Measurements from ENCODE around the gene MYO9B. TPM values are rescaled to one million over a fixed set of nuclear protein-coding genes. Genes with fewer than 3 reads are reported as not detected.

MYO9B gene
- total RNA-seq, 3 donors from 2014 or later (not counting 1 experiment from before 2014, with no cell fraction given) = 321 to 378 (median 365) TPM

GRCh38 chr19:17145546-17146497, 70.2 kb downstream of the MYO9B start:
- TF ChIP-seq CTCF (IDR thresholded peaks at IDR 0.05) = no peak
- peak in 1 of 3 donors; percentile 53 for ATAC-seq

DNA sequence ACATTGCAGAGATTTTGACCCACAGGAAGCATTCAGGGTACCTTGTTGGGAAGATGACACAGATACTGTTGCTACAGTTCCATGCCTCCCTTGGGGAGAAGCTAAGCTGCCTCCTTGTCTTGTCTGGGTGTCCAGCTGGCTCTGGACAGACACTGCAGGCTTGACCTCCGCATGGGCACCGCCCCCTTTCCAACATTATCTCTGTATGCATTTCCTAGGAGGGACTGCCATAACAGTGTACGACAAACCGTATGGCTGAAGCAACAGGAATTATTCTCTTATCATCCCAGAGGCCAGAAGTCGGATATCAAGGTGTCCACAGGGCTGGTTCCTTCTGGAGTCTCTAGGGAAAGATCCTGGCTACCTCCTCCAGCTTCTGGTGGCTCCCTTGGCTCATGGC, 72.6 kb downstream of the MYO9B start:
- intact Hi-C loops (cut with micrococcal nuclease) = no loop called here
- peaks cover 46% of the 10 kb centered on the region for H3K36me3 ChIP-seq (ENCODE audit: control insufficient read depth, insufficient read depth, low read length)

More at GRCh38 chr19:17145546-17146497, 70.2 kb downstream of the MYO9B start:
- intact Hi-C loops (cut with micrococcal nuclease) = no loop called here
- 50% methylated on average over 6 of the region's 7 CpGs for WGBS (ENCODE audit: insufficient coverage)
- Histone ChIP-seq H3K4me1 (ENCODE audit: control insufficient read depth, insufficient read depth, low read length) (peaks cover 6% of the 10 kb centered on the region), H3K27me3 (ENCODE audit: control insufficient read depth, insufficient read depth, low read length) (no peaks in the 10 kb centered on the region), H3K4me3 (ENCODE audit: low read length) (no peak overlapping the region), H3K27ac (ENCODE audit: low read length) (no peak overlapping the region), H3K36me3 (ENCODE audit: control insufficient read depth, insufficient read depth, low read length) (peaks cover 37% of the 10 kb centered on the region), H3K9me3 (ENCODE audit: control insufficient read depth, insufficient read depth, low read length) (no peaks in the 10 kb centered on the region)
- Mint-ChIP-seq H3K4me3 (no peak overlapping the region), H3K9me3 (no peaks in the 10 kb centered on the region), H3K36me3 (no peaks in the 10 kb centered on the region), H3K27me3 (ENCODE audit: low read depth in 2 of 2) (no peaks in the 10 kb centered on the region), H3K27ac (no peak overlapping the region), H3K4me1 (peaks cover 9 to 31% of the 10 kb centered on the region in 2 donors)
- DNase-seq = no peak

DNA sequence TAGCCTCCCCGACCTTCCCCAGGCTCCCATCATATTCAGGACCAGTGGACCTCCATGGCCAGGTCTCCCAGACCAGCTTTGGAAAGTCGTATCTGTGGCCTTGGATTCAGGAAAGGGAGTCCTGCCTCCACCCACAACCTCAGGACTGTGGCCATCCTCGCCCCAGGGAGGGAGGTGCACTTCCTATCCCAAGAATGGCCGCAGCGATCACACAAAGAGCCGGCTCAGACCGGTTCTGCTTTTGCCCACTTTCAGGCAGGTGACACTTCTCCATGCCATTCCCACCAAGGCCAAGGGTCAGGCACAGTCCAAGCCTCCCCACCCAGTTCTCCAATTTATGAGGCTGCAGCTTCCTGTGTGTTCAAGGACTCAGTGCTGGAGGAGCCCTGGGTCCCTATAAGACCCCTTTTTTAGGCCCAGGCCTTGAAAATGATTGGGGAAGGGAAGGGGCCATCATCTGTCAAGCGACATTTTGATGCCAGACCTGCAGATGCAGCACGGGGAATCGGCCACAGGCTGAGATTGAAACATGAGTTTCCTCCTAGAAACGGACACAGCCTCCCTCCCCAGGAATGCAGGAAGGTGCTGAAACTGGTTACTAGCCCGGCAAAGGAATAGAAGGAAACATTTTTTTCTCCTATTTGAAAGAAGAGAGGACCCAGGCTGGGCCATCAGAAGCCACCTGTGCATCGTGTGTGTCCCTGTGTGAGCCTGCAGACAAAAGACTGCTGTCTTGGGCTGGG, 74.0 kb downstream of the MYO9B start:
- Histone ChIP-seq H3K4me1 (ENCODE audit: control insufficient read depth, insufficient read depth, low read length) (peaks cover 6% of the 10 kb centered on the region), H3K27me3 (ENCODE audit: control insufficient read depth, insufficient read depth, low read length) (no peaks in the 10 kb centered on the region), H3K9me3 (ENCODE audit: control insufficient read depth, insufficient read depth, low read length) (no peaks in the 10 kb centered on the region), H3K27ac (ENCODE audit: low read length) (no peak overlapping the region), H3K36me3 (ENCODE audit: control insufficient read depth, insufficient read depth, low read length) (peaks cover 59% of the 10 kb centered on the region), H3K4me3 (ENCODE audit: low read length) (no peak overlapping the region)
- no peak overlapping the region for H3K4me3 Mint-ChIP-seq
- H3K36me3 Mint-ChIP-seq = no peaks in the 10 kb centered on the region
- DNase-seq (no peak), ATAC-seq (no peak)
- intact Hi-C loops (cut with micrococcal nuclease) = no loop called here
- H3K4me1 Mint-ChIP-seq = peaks cover 0 to 6% of the 10 kb centered on the region in 2 donors
- H3K27ac Mint-ChIP-seq = peak overlapping the region in 1 of 2 donors; percentile 29
- no peaks in the 10 kb centered on the region for H3K27me3 Mint-ChIP-seq (ENCODE audit: low read depth in 2 of 2)
- WGBS (ENCODE audit: insufficient coverage) = 96% methylated on average over 13 of the region's 13 CpGs
- no peaks in the 10 kb centered on the region for H3K9me3 Mint-ChIP-seq
- no peak for TF ChIP-seq CTCF (IDR thresholded peaks at IDR 0.05)

More for the DNA sequence above, 72.6 kb downstream of the MYO9B start:
- H3K27ac ChIP-seq (ENCODE audit: low read length) = no peak overlapping the region
- DNase-seq (no peak), ATAC-seq (no peak)
- no peaks in the 10 kb centered on the region for H3K36me3 Mint-ChIP-seq
- H3K27me3 Mint-ChIP-seq (ENCODE audit: low read depth in 2 of 2) = no peaks in the 10 kb centered on the region
- no peak for TF ChIP-seq CTCF (IDR thresholded peaks at IDR 0.05)
- peaks cover 0 to 12% of the 10 kb centered on the region in 2 donors for H3K4me1 Mint-ChIP-seq
- no peaks in the 10 kb centered on the region for H3K27me3 ChIP-seq (ENCODE audit: control insufficient read depth, insufficient read depth, low read length)
- no peak overlapping the region for H3K4me3 Mint-ChIP-seq
- 93% methylated on average over 5 of the region's 5 CpGs for WGBS (ENCODE audit: insufficient coverage)
- H3K4me1 ChIP-seq (ENCODE audit: control insufficient read depth, insufficient read depth, low read length) = peaks cover 6% of the 10 kb centered on the region
- no peaks in the 10 kb centered on the region for H3K9me3 ChIP-seq (ENCODE audit: control insufficient read depth, insufficient read depth, low read length)
- H3K27ac Mint-ChIP-seq = peak overlapping the region in 1 of 2 donors; percentile 29
- H3K9me3 Mint-ChIP-seq = no peaks in the 10 kb centered on the region
- H3K4me3 ChIP-seq (ENCODE audit: low read length) = no peak overlapping the region
